ENCODE measurements around the gene AOAH.
"Not testable (repeated sequence)": the region's sequence is repeated elsewhere in the genome, so short reads cannot be mapped to it uniquely, and the experiment has no call there.

The AOAH gene

DNA sequence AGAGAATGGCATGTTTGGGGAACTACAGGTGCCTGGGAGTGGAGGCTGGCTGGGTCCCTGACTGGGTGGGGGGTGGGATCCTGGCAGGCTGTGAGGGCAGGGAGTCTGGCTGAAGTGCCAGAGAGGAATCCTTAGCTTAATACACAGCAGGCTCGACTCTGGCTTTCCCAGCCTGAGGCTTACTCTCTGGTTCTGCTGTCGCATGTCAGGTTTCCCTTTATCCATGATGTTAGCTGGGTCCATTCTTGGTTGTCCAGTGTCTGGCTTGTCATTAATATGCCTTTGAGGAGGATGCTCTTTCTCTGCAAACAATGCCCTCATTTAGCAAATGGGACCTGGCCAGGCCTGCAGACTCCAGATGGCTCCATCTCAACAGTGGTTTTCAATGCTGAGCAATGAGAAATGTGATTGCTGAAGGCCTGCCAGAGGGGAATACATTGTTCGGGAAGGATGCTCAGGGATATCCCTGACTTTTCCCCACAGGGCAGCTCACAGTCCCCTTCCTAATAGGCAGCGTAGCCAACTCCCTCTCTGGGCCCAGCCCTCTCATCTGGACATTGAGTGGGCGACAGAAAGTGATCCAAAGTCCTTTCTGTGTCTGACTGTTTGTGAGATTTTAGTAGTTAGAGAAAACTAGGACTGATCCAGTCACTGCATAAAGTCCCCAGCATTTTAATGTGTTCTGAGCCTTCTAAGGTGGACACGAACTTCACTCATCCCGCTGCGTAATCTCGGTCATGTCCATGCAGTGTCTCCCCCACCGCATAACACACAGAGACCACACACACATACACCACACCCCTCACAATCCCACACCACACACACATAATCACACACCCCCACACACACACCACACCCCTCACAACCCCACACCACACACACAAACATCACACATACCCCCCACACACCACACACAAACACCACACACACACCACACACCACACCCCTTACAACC, 209.7 kb downstream of the AOAH start:
- no peaks in the 10 kb centered on the region for H3K36me3 Mint-ChIP-seq (ENCODE audit: low read depth)
- H3K4me1 Mint-ChIP-seq (ENCODE audit: low read depth), result peaks cover 11% of the 10 kb centered on the region
- H3K9me3 Mint-ChIP-seq, result no peaks in the 10 kb centered on the region
- no peak overlapping the region for H3K4me3 Mint-ChIP-seq
- peak overlapping the region; percentile 8 for H3K27ac Mint-ChIP-seq
- H3K27me3 Mint-ChIP-seq (ENCODE audit: low read depth), result no peaks in the 10 kb centered on the region

- H3K9me3 Mint-ChIP-seq, result no peaks in the 10 kb centered on the region
- H3K36me3 Mint-ChIP-seq (ENCODE audit: low read depth), result no peaks in the 10 kb centered on the region
- H3K4me3 Mint-ChIP-seq, result no peak overlapping the region
- H3K27me3 Mint-ChIP-seq (ENCODE audit: low read depth), result no peaks in the 10 kb centered on the region
- peaks cover 11% of the 10 kb centered on the region for H3K4me1 Mint-ChIP-seq (ENCODE audit: low read depth)
- no peak overlapping the region for H3K27ac Mint-ChIP-seq
Observed at GRCh38 chr7:36513393-36513792, 210.9 kb downstream of the AOAH start.

DNA sequence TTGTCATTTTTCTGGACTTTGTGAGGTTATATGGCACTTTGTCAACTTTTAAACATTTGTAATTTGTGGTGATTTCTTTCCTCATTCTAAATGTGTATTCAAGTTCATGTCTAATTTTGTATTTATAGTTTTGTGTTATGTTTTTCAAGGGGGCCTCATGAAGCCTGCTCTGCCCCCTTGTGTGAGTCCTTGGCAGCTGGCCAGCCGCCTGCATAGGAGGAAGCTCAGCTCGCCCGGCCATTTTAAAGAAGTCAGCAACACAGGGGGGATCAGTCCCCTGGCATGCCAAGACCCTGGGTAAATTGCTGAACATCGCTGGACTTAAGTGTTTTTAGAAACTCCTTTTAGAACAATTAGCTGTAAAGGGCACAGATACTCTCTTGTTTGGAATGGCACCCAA, 211.7 kb downstream of the AOAH start:
- no peaks in the 10 kb centered on the region for H3K9me3 Mint-ChIP-seq
- H3K27ac Mint-ChIP-seq, result no peak overlapping the region
- H3K4me1 Mint-ChIP-seq (ENCODE audit: low read depth), result peaks cover 11% of the 10 kb centered on the region
- no peak overlapping the region for H3K4me3 Mint-ChIP-seq
- H3K36me3 Mint-ChIP-seq (ENCODE audit: low read depth), result no peaks in the 10 kb centered on the region
- H3K27me3 Mint-ChIP-seq (ENCODE audit: low read depth), result no peaks in the 10 kb centered on the region

DNA sequence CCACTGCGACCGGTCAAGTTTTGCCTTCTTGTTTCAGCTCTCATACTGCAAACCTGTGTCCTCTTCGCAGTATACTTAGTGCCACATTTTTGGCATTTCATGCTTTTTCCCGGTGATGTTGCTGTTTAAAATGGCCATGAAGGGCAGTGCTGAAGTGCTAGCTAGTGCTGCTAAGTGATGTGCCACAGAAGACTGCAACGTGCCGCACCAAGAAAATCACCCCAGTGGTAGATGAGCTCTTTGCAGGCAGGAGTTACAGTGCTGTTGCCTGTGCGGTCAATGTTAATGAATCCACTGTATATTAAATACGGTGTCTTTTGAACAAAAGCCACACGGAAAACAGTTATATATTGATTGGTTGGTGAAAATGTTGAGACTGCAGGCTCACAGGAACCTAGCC, 214.3 kb downstream of the AOAH start:
- no peaks in the 10 kb centered on the region for H3K36me3 Mint-ChIP-seq (ENCODE audit: low read depth)
- no peaks in the 10 kb centered on the region for H3K9me3 Mint-ChIP-seq
- no peak overlapping the region for H3K4me3 Mint-ChIP-seq
- no peaks in the 10 kb centered on the region for H3K4me1 Mint-ChIP-seq (ENCODE audit: low read depth)
- no peak overlapping the region for H3K27ac Mint-ChIP-seq
- H3K27me3 Mint-ChIP-seq (ENCODE audit: low read depth), result no peaks in the 10 kb centered on the region

- no peaks in the 10 kb centered on the region for H3K4me1 Mint-ChIP-seq (ENCODE audit: low read depth)
- H3K27me3 Mint-ChIP-seq (ENCODE audit: low read depth), result no peaks in the 10 kb centered on the region
- H3K36me3 Mint-ChIP-seq (ENCODE audit: low read depth), result no peaks in the 10 kb centered on the region
- H3K4me3 Mint-ChIP-seq, result no peak overlapping the region
- H3K27ac Mint-ChIP-seq, result no peak overlapping the region
- peaks cover 3% of the 10 kb centered on the region for H3K9me3 Mint-ChIP-seq
Observed at GRCh38 chr7:36507475-36508440, 216.5 kb downstream of the AOAH start.

- H3K36me3 Mint-ChIP-seq (ENCODE audit: low read depth), result no peaks in the 10 kb centered on the region
- H3K27me3 Mint-ChIP-seq (ENCODE audit: low read depth), result no peaks in the 10 kb centered on the region
- no peak overlapping the region for H3K4me3 Mint-ChIP-seq
- no peak overlapping the region for H3K27ac Mint-ChIP-seq
- H3K4me1 Mint-ChIP-seq (ENCODE audit: low read depth), result no peaks in the 10 kb centered on the region
- H3K9me3 Mint-ChIP-seq, result peaks cover 3% of the 10 kb centered on the region
Observed at GRCh38 chr7:36506820-36507219, 217.5 kb downstream of the AOAH start.

DNA sequence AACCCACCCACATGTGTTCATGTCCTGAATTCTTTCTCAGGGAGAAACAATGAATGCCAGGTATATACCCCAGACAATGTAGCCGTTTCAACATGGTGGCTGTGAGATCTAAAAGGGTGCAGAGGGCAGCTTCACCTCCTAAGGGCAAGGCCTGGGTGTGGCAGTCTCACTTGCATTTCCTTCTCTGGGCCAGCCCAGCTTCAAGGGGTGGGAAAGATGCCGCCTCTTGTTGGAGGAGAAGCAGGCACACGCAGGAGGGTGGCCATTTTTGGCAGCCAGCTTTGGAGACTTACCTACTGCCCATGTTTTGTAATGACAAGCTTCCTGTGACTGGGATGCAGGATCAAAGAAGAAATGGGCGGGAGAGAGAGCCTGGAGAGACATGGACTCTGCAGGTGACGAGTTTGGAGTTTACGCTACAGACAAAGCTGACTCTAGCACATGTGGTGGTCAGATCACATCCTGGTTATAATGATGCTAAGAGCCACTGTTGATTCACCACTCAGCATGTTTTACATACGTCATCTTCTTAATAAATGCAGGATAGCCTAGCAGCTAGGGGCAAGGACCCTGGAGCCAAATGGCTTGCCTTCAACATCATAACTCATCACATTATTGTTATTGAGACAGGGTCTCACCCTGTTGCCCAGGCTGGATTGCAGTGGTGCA, 218.0 kb downstream of the AOAH start:
- Mint-ChIP-seq H3K4me3 (no peak overlapping the region), H3K36me3 (ENCODE audit: low read depth) (no peaks in the 10 kb centered on the region), H3K27me3 (ENCODE audit: low read depth) (no peaks in the 10 kb centered on the region), H3K4me1 (ENCODE audit: low read depth) (no peaks in the 10 kb centered on the region), H3K9me3 (peaks cover 3% of the 10 kb centered on the region), H3K27ac (no peak overlapping the region)

DNA sequence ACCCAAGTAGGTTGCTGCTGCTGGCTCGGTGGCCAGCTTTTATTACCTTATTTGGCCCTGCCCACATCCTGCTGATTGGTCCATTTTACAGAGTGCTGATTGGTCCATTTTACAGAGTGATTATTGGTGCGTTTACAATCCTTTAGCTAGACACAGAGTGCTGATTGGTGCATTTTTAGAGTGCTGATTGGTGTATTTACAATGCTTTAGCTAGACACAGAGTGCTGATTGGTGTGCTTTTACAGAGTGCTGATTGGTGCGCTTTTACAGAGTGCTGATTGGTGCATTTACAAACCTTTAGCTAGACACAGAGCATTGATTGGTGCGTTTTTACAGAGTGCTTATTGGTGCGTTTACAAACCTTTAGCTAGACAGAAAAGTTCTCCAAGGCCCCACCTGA, 219.7 kb downstream of the AOAH start:
- not testable (repeated sequence) for H3K27me3 Mint-ChIP-seq (ENCODE audit: low read depth); H3K27ac Mint-ChIP-seq; H3K4me1 Mint-ChIP-seq (ENCODE audit: low read depth); H3K36me3 Mint-ChIP-seq (ENCODE audit: low read depth); H3K9me3 Mint-ChIP-seq; H3K4me3 Mint-ChIP-seq

DNA sequence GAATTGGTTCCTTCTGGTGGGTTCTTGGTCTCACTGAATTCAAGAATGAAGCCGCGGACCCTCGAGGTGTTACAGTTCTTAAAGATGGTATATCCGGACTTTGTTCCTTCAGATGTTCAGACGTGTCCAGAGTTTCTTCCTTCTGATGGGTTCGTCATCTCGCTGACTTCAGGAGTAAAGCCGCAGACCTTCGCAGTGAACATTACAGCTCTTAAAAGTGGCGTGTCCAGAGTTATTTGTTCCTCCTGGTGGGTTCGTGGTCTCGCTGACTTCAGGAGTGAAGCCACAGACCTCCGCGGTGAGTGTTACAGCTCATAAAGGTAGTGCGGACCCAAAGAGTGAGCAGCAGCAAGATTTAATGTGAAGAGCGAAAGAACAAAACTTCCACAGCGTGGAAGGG, 220.1 kb downstream of the AOAH start:
- not testable (repeated sequence) for H3K9me3 Mint-ChIP-seq; H3K36me3 Mint-ChIP-seq (ENCODE audit: low read depth); H3K4me1 Mint-ChIP-seq (ENCODE audit: low read depth); H3K27me3 Mint-ChIP-seq (ENCODE audit: low read depth); H3K27ac Mint-ChIP-seq; H3K4me3 Mint-ChIP-seq

- no peaks in the 10 kb centered on the region for H3K9me3 Mint-ChIP-seq
- peaks cover 34% of the 10 kb centered on the region for H3K27me3 Mint-ChIP-seq (ENCODE audit: low read depth)
- H3K4me1 Mint-ChIP-seq (ENCODE audit: low read depth), result peaks cover 3% of the 10 kb centered on the region
- no peak overlapping the region for H3K4me3 Mint-ChIP-seq
- no peaks in the 10 kb centered on the region for H3K36me3 Mint-ChIP-seq (ENCODE audit: low read depth)
- no peak overlapping the region for H3K27ac Mint-ChIP-seq
Observed at GRCh38 chr7:36497775-36498174, 226.5 kb downstream of the AOAH start.

- H3K27ac Mint-ChIP-seq; H3K4me3 Mint-ChIP-seq; H3K9me3 Mint-ChIP-seq; H3K4me1 Mint-ChIP-seq (ENCODE audit: low read depth); H3K36me3 Mint-ChIP-seq (ENCODE audit: low read depth): not testable (repeated sequence)
- H3K27me3 Mint-ChIP-seq (ENCODE audit: low read depth), result peaks cover 34% of the 10 kb centered on the region
Observed at GRCh38 chr7:36497176-36497575, 227.1 kb downstream of the AOAH start.

DNA sequence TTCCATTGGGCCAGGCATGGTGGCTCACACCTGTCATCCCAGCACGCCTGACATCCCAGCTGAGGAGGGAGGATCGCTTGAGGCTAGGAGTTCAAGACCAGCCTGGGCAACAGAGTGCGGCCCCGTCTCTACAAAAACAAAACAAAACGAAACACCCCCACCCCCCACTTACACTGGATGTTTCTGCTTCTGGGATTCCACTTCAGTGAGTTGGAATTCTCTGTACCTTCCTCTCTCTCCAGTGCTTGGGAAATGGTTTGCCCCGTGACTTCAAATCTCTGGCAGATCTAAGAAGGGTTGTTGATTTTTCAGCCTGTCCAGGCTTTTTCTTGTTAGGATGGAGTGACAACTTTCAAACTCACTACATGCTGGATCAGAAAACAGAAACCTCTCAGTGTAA, 227.7 kb downstream of the AOAH start:
- Mint-ChIP-seq H3K36me3 (ENCODE audit: low read depth) (no peaks in the 10 kb centered on the region), H3K9me3 (no peaks in the 10 kb centered on the region), H3K4me3 (no peak overlapping the region), H3K27me3 (ENCODE audit: low read depth) (peaks cover 40% of the 10 kb centered on the region), H3K27ac (no peak overlapping the region), H3K4me1 (ENCODE audit: low read depth) (peaks cover 3% of the 10 kb centered on the region)

- H3K27me3 Mint-ChIP-seq (ENCODE audit: low read depth), result peaks cover 27% of the 10 kb centered on the region
- no peaks in the 10 kb centered on the region for H3K9me3 Mint-ChIP-seq
- H3K36me3 Mint-ChIP-seq (ENCODE audit: low read depth), result no peaks in the 10 kb centered on the region
- H3K4me3 Mint-ChIP-seq, result no peak overlapping the region
- H3K27ac Mint-ChIP-seq, result no peak overlapping the region
- peaks cover 2% of the 10 kb centered on the region for H3K4me1 Mint-ChIP-seq (ENCODE audit: low read depth)
Observed at GRCh38 chr7:36491317-36491716, 233.0 kb downstream of the AOAH start.

- Mint-ChIP-seq H3K27ac (no peak overlapping the region), H3K36me3 (ENCODE audit: low read depth) (no peaks in the 10 kb centered on the region), H3K9me3 (no peaks in the 10 kb centered on the region), H3K27me3 (ENCODE audit: low read depth) (peaks cover 21% of the 10 kb centered on the region), H3K4me3 (no peak overlapping the region), H3K4me1 (ENCODE audit: low read depth) (peaks cover 2% of the 10 kb centered on the region)
Observed at GRCh38 chr7:36490419-36490830, 233.9 kb downstream of the AOAH start.

Measured in T-helper 1 cell treated with Interleukin-12 subunit alpha and Interleukin-12 subunit beta and Interleukin-4 antibody, amounts not matched to agents 30 μg/mL and 1 μg/mL, for 36 hours (primary cell).